PC-3 (cell line): ENCODE results near the gene RSAD2. TPM values are rescaled to one million over a fixed set of nuclear protein-coding genes. Genes with fewer than 3 reads are reported as not detected.

Experiments used
- ATAC-seq: fragments of 200-7000 bp; cut with Tn5 transposase; 2 replicates; pipeline ENCODE4 v1.9.1; 2020; ENCODE audit warnings: mild to moderate bottlenecking, moderate library complexity
- BruUV-seq: library from RNA; stranded (reverse); fragments of 400-500 nt; replicated peaks from 2 replicates; lab custom pipeline; 2021; lab: Mats Ljungman, UMichigan
- CTCF ChIA-PET: fragments of 300-600 bp; sonication (Branson Sonifier 250); formaldehyde crosslinking; loops from one replicate; lab custom pipeline; 2022; ENCODE audit warnings: antibody characterized with exemption; lab: Charles Lee
- POLR2A ChIA-PET: fragments of 300-600 bp; sonication (Branson Sonifier 250); formaldehyde crosslinking; loops from one replicate; lab custom pipeline; 2022; ENCODE audit warnings: antibody characterized with exemption; ENCODE audit not compliant: unreplicated experiment; lab: Charles Lee
- DNase-seq: peaks from one replicate; pipeline ENCODE4 v3.0.0-alpha.2; 2015
- H2AFZ ChIP-seq: fragments of 300-600 bp; sonication (generic); 2 replicates; pipeline ENCODE4 v1.6.0; 2016; ENCODE audit warnings: antibody characterized with exemption, low read length
- H3F3A ChIP-seq: fragments of 300-600 bp; sonication (generic); one replicate; pipeline ENCODE4 v1.6.0; 2017; ENCODE audit warnings: antibody characterized with exemption, low read length, control low read depth, mild to moderate bottlenecking; ENCODE audit not compliant: unreplicated experiment
- H3K27ac ChIP-seq: fragments of 300-600 bp; sonication (generic); 2 replicates; pipeline ENCODE4 v1.5.1; 2016; ENCODE audit warnings: mild to moderate bottlenecking, low read length
- H3K27me3 ChIP-seq: fragments of 300-600 bp; sonication (generic); 2 replicates; pipeline ENCODE4 v1.6.1; 2016; ENCODE audit warnings: low read length, mixed read lengths
- H3K36me3 ChIP-seq: fragments of 300-600 bp; sonication (generic); 2 replicates; pipeline ENCODE4 v1.6.1; 2016; ENCODE audit warnings: low read depth, mixed run types, low read length, mixed read lengths
- H3K4me1 ChIP-seq: fragments of 300-600 bp; sonication (generic); 2 replicates; pipeline ENCODE4 v1.5.1; 2016; ENCODE audit warnings: low read length; ENCODE audit not compliant: insufficient read depth
- H3K4me2 ChIP-seq: fragments of 300-600 bp; sonication (generic); 2 replicates; pipeline ENCODE4 v1.6.0; 2016; ENCODE audit warnings: low read length
- H3K4me3 ChIP-seq: fragments of 300-600 bp; sonication (generic); 2 replicates; pipeline ENCODE4 v1.5.1; 2016; ENCODE audit warnings: mild to moderate bottlenecking, low read length, mixed read lengths
- H3K79me2 ChIP-seq: fragments of 300-600 bp; sonication (generic); 2 replicates; pipeline ENCODE4 v1.6.1; 2017; ENCODE audit warnings: low read length, mixed read lengths
- H3K9ac ChIP-seq: fragments of 300-600 bp; sonication (generic); 2 replicates; pipeline ENCODE4 v1.6.0; 2016; ENCODE audit warnings: mild to moderate bottlenecking, low read length
- H3K9me2 ChIP-seq: fragments of 300-600 bp; sonication (generic); replicated peaks from 2 replicates; pipeline ENCODE4 v1.6.1; 2016; ENCODE audit warnings: mixed run types, low read length, mixed read lengths
- H3K9me3 ChIP-seq: fragments of 300-600 bp; sonication (generic); 2 replicates; pipeline ENCODE4 v1.6.1; 2016; ENCODE audit warnings: low read length, mixed read lengths
- H4K20me1 ChIP-seq: fragments of 300-600 bp; sonication (generic); 2 replicates; pipeline ENCODE4 v1.6.1; 2016; ENCODE audit warnings: low read length, mixed read lengths
- EZH2 ChIP-seq: fragments of 300-600 bp; sonication (generic); IDR thresholded peaks from one replicate; pipeline ENCODE4 v1.6.1; 2017; ENCODE audit warnings: antibody characterized with exemption, mild to moderate bottlenecking, low read length; ENCODE audit not compliant: unreplicated experiment
- EZH2phosphoT487 ChIP-seq: fragments of 300-600 bp; sonication (generic); IDR thresholded peaks from 2 replicates; pipeline ENCODE4 v1.6.1; 2018; ENCODE audit warnings: mild to moderate bottlenecking, antibody characterized with exemption, low read length, borderline replicate concordance
- intact Hi-C: fragments of 100-400 bp; cut with micrococcal nuclease; formaldehyde crosslinking; loops from 2 replicates; pipeline ENCODE4 v1.9.0; 2023
- total RNA-seq: library from RNA; depleted of rRNA; stranded (reverse); fragments of >200 nt; gene quantifications from 2 replicates; pipeline ENCODE4 v1.2.3, GENCODE V29; 2014
- TF ChIP-seq, protein P1 (sequence below): fragments of 300-600 bp; sonication (generic); conservative IDR thresholded peaks from 2 replicates; pipeline ENCODE4 v1.5.1; 2017; ENCODE audit warnings: antibody characterized with exemption, low read depth, mild to moderate bottlenecking, low read length

Gene RSAD2
- total RNA-seq, 1 experiment from 2014 or later: 2.1 TPM

DNA sequence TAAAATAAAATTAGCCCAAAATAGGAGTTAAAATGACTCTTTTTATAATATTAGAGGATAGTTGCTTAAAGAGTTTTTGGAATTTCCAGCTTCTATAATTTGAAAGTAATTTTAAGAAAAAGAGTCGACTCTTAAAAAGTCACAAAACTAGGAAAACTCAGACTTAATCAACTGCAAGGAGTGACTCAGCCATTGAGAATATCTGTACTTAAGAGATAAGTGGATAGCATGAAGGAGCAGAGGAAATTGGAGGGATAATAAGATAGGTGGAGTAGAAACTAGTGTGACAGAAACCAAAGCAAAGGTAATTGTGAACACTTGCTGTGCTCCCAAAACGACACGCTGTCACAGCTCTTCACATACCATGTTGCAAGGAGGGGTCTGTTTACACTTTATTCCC lies 8.4 kb downstream of the RSAD2 start:
- Histone ChIP-seq H3K36me3 (no peaks in the 10 kb centered on the region), H3K9me2 (no peaks in the 10 kb centered on the region), H3K27ac (no peak overlapping the region), H3K9me3 (no peaks in the 10 kb centered on the region), H3K27me3 (0 out of 2 replicates have a peak, but pooled peaks cover 4% of the 10 kb centered on the region), H3K4me1 (no peaks in the 10 kb centered on the region), H3K79me2 (no peaks in the 10 kb centered on the region), H4K20me1 (no peaks in the 10 kb centered on the region), H3F3A (no peaks in the 10 kb centered on the region), H3K4me2 (no peak overlapping the region), H3K4me3 (no peak overlapping the region), H3K9ac (no peak overlapping the region), H2AFZ (no peak overlapping the region)
- TF ChIP-seq EZH2 (no peak), EZH2phosphoT487 (no peak)
- TF ChIP-seq, protein P1, sequence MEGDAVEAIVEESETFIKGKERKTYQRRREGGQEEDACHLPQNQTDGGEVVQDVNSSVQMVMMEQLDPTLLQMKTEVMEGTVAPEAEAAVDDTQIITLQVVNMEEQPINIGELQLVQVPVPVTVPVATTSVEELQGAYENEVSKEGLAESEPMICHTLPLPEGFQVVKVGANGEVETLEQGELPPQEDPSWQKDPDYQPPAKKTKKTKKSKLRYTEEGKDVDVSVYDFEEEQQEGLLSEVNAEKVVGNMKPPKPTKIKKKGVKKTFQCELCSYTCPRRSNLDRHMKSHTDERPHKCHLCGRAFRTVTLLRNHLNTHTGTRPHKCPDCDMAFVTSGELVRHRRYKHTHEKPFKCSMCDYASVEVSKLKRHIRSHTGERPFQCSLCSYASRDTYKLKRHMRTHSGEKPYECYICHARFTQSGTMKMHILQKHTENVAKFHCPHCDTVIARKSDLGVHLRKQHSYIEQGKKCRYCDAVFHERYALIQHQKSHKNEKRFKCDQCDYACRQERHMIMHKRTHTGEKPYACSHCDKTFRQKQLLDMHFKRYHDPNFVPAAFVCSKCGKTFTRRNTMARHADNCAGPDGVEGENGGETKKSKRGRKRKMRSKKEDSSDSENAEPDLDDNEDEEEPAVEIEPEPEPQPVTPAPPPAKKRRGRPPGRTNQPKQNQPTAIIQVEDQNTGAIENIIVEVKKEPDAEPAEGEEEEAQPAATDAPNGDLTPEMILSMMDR: no peak
- BruUV-seq: no TSS peak
- ChIA-PET POLR2A (no interaction called here), CTCF (no interaction called here)
- ATAC-seq (no peak), DNase-seq (no peak)
- intact Hi-C loops: no loop called here

DNA sequence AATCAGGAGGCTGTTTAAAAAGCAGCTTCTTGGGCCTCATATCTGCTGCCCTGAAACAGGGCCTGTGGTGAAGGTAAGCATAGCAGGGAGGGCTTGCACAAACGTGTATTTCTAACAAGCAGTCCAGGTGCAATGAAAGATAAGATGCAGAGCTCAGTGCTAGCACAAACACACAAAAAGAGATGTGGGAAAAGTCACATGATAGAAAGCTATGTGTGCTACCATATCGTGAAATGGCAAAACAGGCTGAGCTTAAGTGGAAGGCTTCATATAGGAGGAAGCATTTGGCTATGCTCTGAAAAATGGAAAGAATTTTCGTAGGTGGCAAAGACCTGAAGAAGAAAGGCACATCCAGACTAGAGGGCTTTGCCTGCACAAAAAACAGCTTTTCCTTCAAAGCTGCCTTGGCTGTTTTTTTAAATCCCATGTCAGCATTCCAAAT lies 10.2 kb downstream of the RSAD2 start:
- ATAC-seq: no peak
- Histone ChIP-seq H3K4me2 (no peak overlapping the region), H3K9me2 (no peaks in the 10 kb centered on the region), H2AFZ (no peak overlapping the region), H3K79me2 (no peaks in the 10 kb centered on the region), H3K9me3 (no peaks in the 10 kb centered on the region), H3F3A (no peaks in the 10 kb centered on the region), H3K9ac (no peak overlapping the region), H3K27ac (no peak overlapping the region), H3K4me3 (no peak overlapping the region), H4K20me1 (no peaks in the 10 kb centered on the region), H3K4me1 (no peaks in the 10 kb centered on the region), H3K36me3 (no peaks in the 10 kb centered on the region), H3K27me3 (0 out of 2 replicates have a peak, but pooled peaks cover 4% of the 10 kb centered on the region)
- CTCF ChIA-PET: no interaction called here
- no peak for TF ChIP-seq EZH2
- TF ChIP-seq EZH2phosphoT487: no peak
- TF ChIP-seq, protein P1: no peak
- no TSS peak for BruUV-seq
- POLR2A ChIA-PET: interaction anchor here (0.6 kb wide), 1 partner anchor 863 kb away, joined by 5 read pairs; no protein-coding TSS in a partner anchor
- intact Hi-C loops: no loop called here
- no peak for DNase-seq

DNA sequence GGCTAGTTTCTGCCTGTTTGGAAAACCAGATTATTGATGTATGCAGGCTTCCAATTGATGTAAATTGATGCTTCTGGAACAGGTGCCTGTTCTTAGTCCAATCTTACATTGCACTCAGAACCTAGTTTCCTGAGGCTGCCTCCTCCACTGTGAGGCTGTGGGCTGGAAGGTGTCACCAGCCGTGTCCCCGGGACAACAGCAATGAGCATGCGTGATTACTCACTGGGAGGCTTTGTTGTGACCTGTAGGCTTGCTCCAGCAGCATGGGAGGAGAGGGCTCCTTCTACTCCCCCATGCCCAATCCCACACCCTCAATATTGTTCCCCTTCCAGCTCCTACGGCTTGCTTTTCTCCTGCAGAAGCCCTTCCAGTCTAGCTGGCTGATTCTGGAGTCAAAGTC lies 11.1 kb downstream of the RSAD2 start:
- CTCF ChIA-PET: no interaction called here
- POLR2A ChIA-PET: no interaction called here
- no peak overlapping the region for H3K9ac ChIP-seq

More for the DNA sequence above, 11.1 kb downstream of the RSAD2 start:
- intact Hi-C loops: no loop called here
- H3F3A ChIP-seq: no peaks in the 10 kb centered on the region
- no peak overlapping the region for H2AFZ ChIP-seq
- no peak for ATAC-seq
- H3K4me3 ChIP-seq: no peak overlapping the region
- H3K4me2 ChIP-seq: no peak overlapping the region
- no TSS peak for BruUV-seq
- H4K20me1 ChIP-seq: no peaks in the 10 kb centered on the region
- TF ChIP-seq EZH2 (no peak), EZH2phosphoT487 (no peak)
- TF ChIP-seq, protein P1: no peak
- no peak for DNase-seq
- H3K4me1 ChIP-seq: no peaks in the 10 kb centered on the region
- H3K36me3 ChIP-seq: no peaks in the 10 kb centered on the region
- no peaks in the 10 kb centered on the region for H3K79me2 ChIP-seq
- H3K27me3 ChIP-seq: 0 out of 2 replicates have a peak, but pooled peaks cover 4% of the 10 kb centered on the region
- H3K9me3 ChIP-seq: no peaks in the 10 kb centered on the region
- no peaks in the 10 kb centered on the region for H3K9me2 ChIP-seq
- H3K27ac ChIP-seq: no peak overlapping the region
